T-helper 2 cell treated with Interferon-gamma antibody and Interleukin-4, amounts not matched to agents 100 ng/mL and 5 ng/mL, for 36 hours (primary cell): ENCODE measurements around the gene ZNF236. TPM values are rescaled to one million over a fixed set of nuclear protein-coding genes. Genes with fewer than 3 reads are reported as not detected.
"Not testable (repeated sequence)": the region's sequence is repeated elsewhere in the genome, so short reads cannot be mapped to it uniquely, and the experiment has no call there.

ENCODE experiments used
- intact Hi-C: fragments of 100-400 bp; cut with micrococcal nuclease; formaldehyde crosslinking; loops from one replicate; pipeline ENCODE4 v1.15.1; 2023
- total RNA-seq: library from RNA; stranded (reverse); gene quantifications from 2 replicates; pipeline ENCODE4 v1.2.3, GENCODE V29; 2022

Gene ZNF236
- total RNA-seq, 1 donor from 2014 or later: 23.2 TPM

- intact Hi-C loops: no loop called here
These were observed 163.0 kb downstream of the ZNF236 start for GRCh38 chr18:76985156-76985950.

GRCh38 chr18:76985951-76986236 is 163.5 kb downstream of the ZNF236 start:
- intact Hi-C loops: no loop called here

- intact Hi-C loops: no loop called here
These were observed 164.0 kb downstream of the ZNF236 start for GRCh38 chr18:76986406-76986805.

- intact Hi-C loops: no loop called here
These were observed 165.9 kb downstream of the ZNF236 start for GRCh38 chr18:76988031-76988826.

GRCh38 chr18:76988827-76989646 is 166.7 kb downstream of the ZNF236 start:
- intact Hi-C loops: no loop called here

GRCh38 chr18:76989647-76990190 is 167.4 kb downstream of the ZNF236 start:
- intact Hi-C loops: no loop called here

- intact Hi-C loops: not testable (repeated sequence)
These were observed 168.1 kb downstream of the ZNF236 start for GRCh38 chr18:76990343-76991020.

GRCh38 chr18:76991021-76991688 is 168.8 kb downstream of the ZNF236 start:
- intact Hi-C loops: no loop called here

GRCh38 chr18:76992226-76993084 is 170.1 kb downstream of the ZNF236 start:
- intact Hi-C loops: no loop called here

GRCh38 chr18:76993085-76993382 is 170.7 kb downstream of the ZNF236 start:
- intact Hi-C loops: no loop called here

GRCh38 chr18:76993573-76993972 is 171.2 kb downstream of the ZNF236 start:
- intact Hi-C loops: no loop called here

GRCh38 chr18:76994086-76994654 is 171.8 kb downstream of the ZNF236 start:
- intact Hi-C loops: no loop called here

GRCh38 chr18:76995896-76996295 is 173.5 kb downstream of the ZNF236 start:
- intact Hi-C loops: no loop called here

GRCh38 chr18:76996429-76996828 is 174.1 kb downstream of the ZNF236 start:
- intact Hi-C loops: no loop called here

GRCh38 chr18:76997951-76998808 is 175.8 kb downstream of the ZNF236 start:
- intact Hi-C loops: no loop called here

GRCh38 chr18:76999077-76999476 is 176.7 kb downstream of the ZNF236 start:
- intact Hi-C loops: no loop called here

- intact Hi-C loops: loop anchor here (1.0 to 2.0 kb wide), 4 partner anchors 54 to 650 kb away; no protein-coding TSS in a partner anchor
These were observed 178.2 kb downstream of the ZNF236 start for GRCh38 chr18:77000527-77000926.

GRCh38 chr18:77001041-77001440 is 178.7 kb downstream of the ZNF236 start:
- intact Hi-C loops: loop anchor here (2.0 kb wide), 2 partner anchors 102 to 650 kb away; no protein-coding TSS in a partner anchor
